Spleen (tissue), 7 donors: ENCODE measurements around the gene CD164L2.
A peak's percentile ranks its signal among the peaks of the same experiment; 100 is the strongest.

Experiments
- POLR2A ChIP-seq, 3 donors: fragments of 450-650 bp; IDR thresholded peaks; one replicate each; pipeline ENCODE4 v1.5.1; 2017; ENCODE audit warnings: antibody characterized with exemption in 3 of 3, mild to moderate bottlenecking in 1 of 3
- POLR2AphosphoS5 ChIP-seq, 3 donors: sonication (generic); formaldehyde crosslinking; IDR thresholded peaks; one replicate each; pipeline ENCODE4 v1.5.1; 2017; ENCODE audit warnings: antibody characterized with exemption in 3 of 3
- TF ChIP-seq, protein P1 (sequence below), 11 experiments: fragments of 200-600 bp in 7 of 11; fragments of 450-650 bp in 4 of 11; sonication (generic) in 4 of 11; IDR thresholded peaks in 8 of 11; conservative IDR thresholded peaks in 3 of 11; 1 replicate in 7 of 11; 2 replicates in 4 of 11; pipeline versions ENCODE4 v1.4.0 to v1.8.0; 2016 to 2021; ENCODE audit warnings: antibody characterized with exemption in 11 of 11, inconsistent platforms in 4 of 11, mild to moderate bottlenecking in 1 of 11
- donor health status: DM: no; HTN: no; CAD: no; lungs with moderate emphysema.
- donor health status: DM: no; HTN: no; CAD: no.
- donor health status: DM: no; HTN: no; CAD: no.

DNA sequence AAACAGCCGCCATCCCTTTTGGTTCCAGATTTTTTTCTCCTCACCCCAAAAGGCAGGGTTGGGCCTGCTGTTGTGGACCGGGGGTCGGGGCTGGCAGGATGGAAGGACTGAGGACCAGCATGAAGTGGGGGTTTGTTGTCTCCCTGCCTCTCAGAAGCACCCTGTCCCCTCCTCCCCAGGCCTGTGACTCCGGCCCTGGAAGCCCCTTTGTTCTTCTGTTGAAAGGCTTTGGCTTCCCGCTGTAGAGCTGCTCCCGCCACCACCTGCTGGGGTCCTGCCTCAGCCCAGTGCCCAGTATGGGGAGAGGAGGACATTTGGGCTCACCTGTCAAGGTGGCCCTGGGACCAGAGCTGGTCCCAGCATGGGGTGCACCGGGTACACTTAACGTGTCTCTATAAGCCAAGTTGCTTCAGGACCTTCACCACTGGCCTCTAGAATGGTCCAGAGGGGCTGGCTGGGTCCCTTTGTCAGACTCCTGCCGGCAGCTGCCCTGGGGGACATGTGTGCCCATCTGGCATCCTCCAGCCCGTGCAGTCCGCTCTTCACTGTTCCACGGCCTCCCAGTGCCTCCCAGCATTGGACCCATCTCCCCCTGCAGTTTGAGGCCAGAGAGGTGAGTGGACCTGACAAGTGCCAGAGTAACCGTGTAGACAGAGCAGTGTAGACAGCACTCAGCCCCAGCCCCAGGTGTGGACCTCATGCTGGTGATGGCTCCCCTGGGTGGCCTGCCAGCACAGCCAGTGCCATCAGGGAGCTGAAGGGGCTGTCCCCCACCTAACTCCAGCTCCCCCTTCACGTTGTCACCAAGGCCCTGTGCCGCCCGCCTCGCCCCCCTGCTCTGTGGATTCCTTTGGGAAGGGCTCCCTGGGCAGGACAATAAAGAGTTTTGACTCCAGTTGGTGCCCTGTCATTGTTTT, 47.4 kb downstream of the CD164L2 start:
- TF ChIP-seq, protein P1, sequence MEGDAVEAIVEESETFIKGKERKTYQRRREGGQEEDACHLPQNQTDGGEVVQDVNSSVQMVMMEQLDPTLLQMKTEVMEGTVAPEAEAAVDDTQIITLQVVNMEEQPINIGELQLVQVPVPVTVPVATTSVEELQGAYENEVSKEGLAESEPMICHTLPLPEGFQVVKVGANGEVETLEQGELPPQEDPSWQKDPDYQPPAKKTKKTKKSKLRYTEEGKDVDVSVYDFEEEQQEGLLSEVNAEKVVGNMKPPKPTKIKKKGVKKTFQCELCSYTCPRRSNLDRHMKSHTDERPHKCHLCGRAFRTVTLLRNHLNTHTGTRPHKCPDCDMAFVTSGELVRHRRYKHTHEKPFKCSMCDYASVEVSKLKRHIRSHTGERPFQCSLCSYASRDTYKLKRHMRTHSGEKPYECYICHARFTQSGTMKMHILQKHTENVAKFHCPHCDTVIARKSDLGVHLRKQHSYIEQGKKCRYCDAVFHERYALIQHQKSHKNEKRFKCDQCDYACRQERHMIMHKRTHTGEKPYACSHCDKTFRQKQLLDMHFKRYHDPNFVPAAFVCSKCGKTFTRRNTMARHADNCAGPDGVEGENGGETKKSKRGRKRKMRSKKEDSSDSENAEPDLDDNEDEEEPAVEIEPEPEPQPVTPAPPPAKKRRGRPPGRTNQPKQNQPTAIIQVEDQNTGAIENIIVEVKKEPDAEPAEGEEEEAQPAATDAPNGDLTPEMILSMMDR (IDR thresholded peaks at IDR 0.05 in 8 of 11, conservative IDR thresholded peaks at IDR 0.05 in 3 of 11) = no peak
- TF ChIP-seq POLR2AphosphoS5 (IDR thresholded peaks at IDR 0.05) (peak in 1 of 3 donors; percentile 16), POLR2A (IDR thresholded peaks at IDR 0.05) (no peak)
